Neural cell (in vitro differentiated cells): Measurements from ENCODE around the gene IPO11. TPM values are rescaled to one million over a fixed set of nuclear protein-coding genes. Genes with fewer than 3 reads are reported as not detected.

Experiments used
- H2AFZ ChIP-seq: fragments of 200-600, 300-800 bp; sonication (generic), shearing (Covaris generic); 2 replicates; pipeline ENCODE4 v1.6.0; 2014; ENCODE audit warnings: low read depth, mild to moderate bottlenecking, antibody characterized with exemption, low read length, moderate library complexity
- H3F3A ChIP-seq: fragments of 200-600 bp; shearing (Covaris generic); 2 replicates; pipeline ENCODE4 v1.6.1; 2016; ENCODE audit warnings: mild to moderate bottlenecking, moderate library complexity, mixed read lengths, antibody characterized with exemption, low read length; ENCODE audit not compliant: insufficient read depth, poor library complexity, severe bottlenecking
- H3K27ac ChIP-seq: fragments of 200-600, 300-800 bp; sonication (generic), shearing (Covaris generic); 2 replicates; pipeline ENCODE4 v1.5.1; 2014; ENCODE audit warnings: mild to moderate bottlenecking, low read length, moderate library complexity
- H3K27me3 ChIP-seq: fragments of 300-800, 200-600 bp; sonication (generic), shearing (Covaris generic); 2 replicates; pipeline ENCODE4 v1.6.0; 2014; ENCODE audit warnings: mild to moderate bottlenecking, low read depth, low read length, moderate library complexity; ENCODE audit not compliant: insufficient read depth
- H3K36me3 ChIP-seq: fragments of 300-800, 200-600 bp; sonication (generic), shearing (Covaris generic); 2 replicates; pipeline ENCODE4 v1.5.1; 2014; ENCODE audit warnings: mild to moderate bottlenecking, antibody characterized with exemption, low read length, moderate library complexity; ENCODE audit not compliant: insufficient read depth
- H3K4me2 ChIP-seq: fragments of 300-800, 200-600 bp; sonication (generic), shearing (Covaris generic); 2 replicates; pipeline ENCODE4 v1.6.0; 2014; ENCODE audit warnings: mild to moderate bottlenecking, low read length
- H3K4me3 ChIP-seq: fragments of 300-800, 200-600 bp; sonication (generic), shearing (Covaris generic); 2 replicates; pipeline ENCODE4 v1.5.1; 2014; ENCODE audit warnings: mild to moderate bottlenecking, low read length, moderate library complexity
- H3K79me2 ChIP-seq: fragments of 200-600 bp; shearing (Covaris generic); replicated peaks from 2 replicates; pipeline ENCODE4 v1.6.0; 2014; ENCODE audit warnings: mild to moderate bottlenecking, low read length, moderate library complexity; ENCODE audit not compliant: insufficient read depth
- H3K9ac ChIP-seq: fragments of 300-800, 200-600 bp; sonication (generic), shearing (Covaris generic); 2 replicates; pipeline ENCODE4 v1.6.1; 2016; ENCODE audit warnings: mild to moderate bottlenecking, low read length, mixed read lengths
- H3K9me2 ChIP-seq: fragments of 200-600 bp; shearing (Covaris generic); 2 replicates; pipeline ENCODE4 v1.6.1; 2016; ENCODE audit warnings: mild to moderate bottlenecking, low read length, mixed read lengths; ENCODE audit not compliant: insufficient read depth
- H3K9me3 ChIP-seq: fragments of 200-600, 300-800 bp; sonication (generic), shearing (Covaris generic); 2 replicates; pipeline ENCODE4 v1.6.1; 2016; ENCODE audit warnings: mild to moderate bottlenecking, mixed run types, low read length, moderate library complexity, mixed read lengths
- H4K20me1 ChIP-seq: fragments of 200-600 bp; shearing (Covaris generic); 2 replicates; pipeline ENCODE4 v1.6.1; 2016; ENCODE audit warnings: mild to moderate bottlenecking, mixed run types; ENCODE audit not compliant: insufficient read depth
- EP300 ChIP-seq: fragments of 450-650 bp; conservative IDR thresholded peaks from 2 replicates; pipeline ENCODE4 v1.6.1; 2014; ENCODE audit warnings: antibody characterized with exemption, mild to moderate bottlenecking, moderate library complexity; ENCODE audit not compliant: poor library complexity, severe bottlenecking
- EZH2 ChIP-seq: fragments of 200-600, 300-800 bp; shearing (Covaris generic), sonication (generic); IDR thresholded peaks from 2 replicates; pipeline ENCODE4 v1.6.1; 2014; ENCODE audit warnings: antibody characterized with exemption, low read length, borderline replicate concordance, mild to moderate bottlenecking; ENCODE audit not compliant: insufficient read depth, poor library complexity, severe bottlenecking
- MXI1 ChIP-seq: fragments of 450-650 bp; conservative IDR thresholded peaks from 2 replicates; pipeline ENCODE4 v1.6.1; 2014; ENCODE audit warnings: antibody characterized with exemption, mild to moderate bottlenecking; ENCODE audit not compliant: poor library complexity, severe bottlenecking
- POLR2AphosphoS5 ChIP-seq: IDR thresholded peaks from 2 replicates; pipeline ENCODE4 v1.6.1; 2012
- RAD21 ChIP-seq: fragments of 450-650 bp; conservative IDR thresholded peaks from 2 replicates; pipeline ENCODE4 v1.6.1; 2014; ENCODE audit warnings: antibody characterized with exemption, mild to moderate bottlenecking, moderate library complexity
- SMC3 ChIP-seq: fragments of 450-650 bp; conservative IDR thresholded peaks from 2 replicates; pipeline ENCODE4 v1.6.1; 2014; ENCODE audit warnings: antibody characterized with exemption, mild to moderate bottlenecking, moderate library complexity; ENCODE audit not compliant: poor library complexity
- TAF1 ChIP-seq: IDR thresholded peaks from 2 replicates; pipeline ENCODE4 v1.6.1; 2012; ENCODE audit warnings: low read depth
- polyA plus RNA-seq: library from polyadenylated mRNA; depleted of rRNA; stranded (reverse); fragments of >200 nt; gene quantifications from 2 replicates; pipeline ENCODE4 v1.2.3, GENCODE V29; 2014
- TF ChIP-seq, protein P1 (sequence below): IDR thresholded peaks from 2 replicates; pipeline ENCODE4 v1.6.1; 2012; ENCODE audit warnings: borderline replicate concordance
- TF ChIP-seq, protein P2 (sequence below): fragments of 450-650 bp; IDR thresholded peaks from 2 replicates; pipeline ENCODE4 v1.5.1; 2014; ENCODE audit warnings: antibody characterized with exemption, mild to moderate bottlenecking, moderate library complexity; ENCODE audit not compliant: poor library complexity, severe bottlenecking

IPO11 gene
- polyA plus RNA-seq, 1 donor from 2014 or later: 12.5 TPM

DNA sequence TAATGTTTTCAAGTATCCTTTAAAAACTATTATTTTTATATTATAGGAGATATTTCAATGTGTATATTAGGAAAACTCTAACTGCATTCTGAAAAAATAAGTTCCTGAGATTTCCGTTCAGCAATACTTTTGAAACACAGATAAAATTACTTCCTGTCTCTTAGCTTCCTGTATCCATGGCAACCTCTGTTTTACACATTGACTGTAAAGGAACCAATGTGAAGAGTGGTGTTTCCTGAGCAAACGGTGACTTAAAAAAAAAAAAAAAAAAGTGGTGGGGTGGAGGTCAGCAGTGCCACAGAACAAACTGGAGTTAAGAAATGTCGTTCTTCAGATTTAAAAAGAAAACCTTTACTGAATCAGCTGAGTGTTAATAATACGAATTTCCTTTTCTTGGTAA is 166.0 kb downstream of the IPO11 start, which contains the start of gene LRRC70:
LRRC70 (plus strand) TSS at position 280 of the 400 bp plus-strand sequence. CDS start 620 bp downstream, outside the sequence.
- Histone ChIP-seq H3K9me3 (no peaks in the 10 kb centered on the region), H3K27me3 (no peaks in the 10 kb centered on the region), H3F3A (no peaks in the 10 kb centered on the region), H3K9me2 (no peaks in the 10 kb centered on the region), H3K79me2 (no peaks in the 10 kb centered on the region), H4K20me1 (no peaks in the 10 kb centered on the region), H2AFZ (no peak within 1 kb of the TSS), H3K9ac (no peak within 1 kb of the TSS), H3K4me3 (no peak within 1 kb of the TSS), H3K4me2 (no peak within 1 kb of the TSS), H3K36me3 (no peaks in the 10 kb centered on the region), H3K27ac (no peak within 1 kb of the TSS)
- TF ChIP-seq SMC3 (no peak), EP300 (no peak), POLR2AphosphoS5 (no peak), EZH2 (no peak), RAD21 (no peak), TAF1 (no peak), MXI1 (no peak)
- TF ChIP-seq, protein P1, sequence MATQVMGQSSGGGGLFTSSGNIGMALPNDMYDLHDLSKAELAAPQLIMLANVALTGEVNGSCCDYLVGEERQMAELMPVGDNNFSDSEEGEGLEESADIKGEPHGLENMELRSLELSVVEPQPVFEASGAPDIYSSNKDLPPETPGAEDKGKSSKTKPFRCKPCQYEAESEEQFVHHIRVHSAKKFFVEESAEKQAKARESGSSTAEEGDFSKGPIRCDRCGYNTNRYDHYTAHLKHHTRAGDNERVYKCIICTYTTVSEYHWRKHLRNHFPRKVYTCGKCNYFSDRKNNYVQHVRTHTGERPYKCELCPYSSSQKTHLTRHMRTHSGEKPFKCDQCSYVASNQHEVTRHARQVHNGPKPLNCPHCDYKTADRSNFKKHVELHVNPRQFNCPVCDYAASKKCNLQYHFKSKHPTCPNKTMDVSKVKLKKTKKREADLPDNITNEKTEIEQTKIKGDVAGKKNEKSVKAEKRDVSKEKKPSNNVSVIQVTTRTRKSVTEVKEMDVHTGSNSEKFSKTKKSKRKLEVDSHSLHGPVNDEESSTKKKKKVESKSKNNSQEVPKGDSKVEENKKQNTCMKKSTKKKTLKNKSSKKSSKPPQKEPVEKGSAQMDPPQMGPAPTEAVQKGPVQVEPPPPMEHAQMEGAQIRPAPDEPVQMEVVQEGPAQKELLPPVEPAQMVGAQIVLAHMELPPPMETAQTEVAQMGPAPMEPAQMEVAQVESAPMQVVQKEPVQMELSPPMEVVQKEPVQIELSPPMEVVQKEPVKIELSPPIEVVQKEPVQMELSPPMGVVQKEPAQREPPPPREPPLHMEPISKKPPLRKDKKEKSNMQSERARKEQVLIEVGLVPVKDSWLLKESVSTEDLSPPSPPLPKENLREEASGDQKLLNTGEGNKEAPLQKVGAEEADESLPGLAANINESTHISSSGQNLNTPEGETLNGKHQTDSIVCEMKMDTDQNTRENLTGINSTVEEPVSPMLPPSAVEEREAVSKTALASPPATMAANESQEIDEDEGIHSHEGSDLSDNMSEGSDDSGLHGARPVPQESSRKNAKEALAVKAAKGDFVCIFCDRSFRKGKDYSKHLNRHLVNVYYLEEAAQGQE: no peak
- TF ChIP-seq, protein P2, sequence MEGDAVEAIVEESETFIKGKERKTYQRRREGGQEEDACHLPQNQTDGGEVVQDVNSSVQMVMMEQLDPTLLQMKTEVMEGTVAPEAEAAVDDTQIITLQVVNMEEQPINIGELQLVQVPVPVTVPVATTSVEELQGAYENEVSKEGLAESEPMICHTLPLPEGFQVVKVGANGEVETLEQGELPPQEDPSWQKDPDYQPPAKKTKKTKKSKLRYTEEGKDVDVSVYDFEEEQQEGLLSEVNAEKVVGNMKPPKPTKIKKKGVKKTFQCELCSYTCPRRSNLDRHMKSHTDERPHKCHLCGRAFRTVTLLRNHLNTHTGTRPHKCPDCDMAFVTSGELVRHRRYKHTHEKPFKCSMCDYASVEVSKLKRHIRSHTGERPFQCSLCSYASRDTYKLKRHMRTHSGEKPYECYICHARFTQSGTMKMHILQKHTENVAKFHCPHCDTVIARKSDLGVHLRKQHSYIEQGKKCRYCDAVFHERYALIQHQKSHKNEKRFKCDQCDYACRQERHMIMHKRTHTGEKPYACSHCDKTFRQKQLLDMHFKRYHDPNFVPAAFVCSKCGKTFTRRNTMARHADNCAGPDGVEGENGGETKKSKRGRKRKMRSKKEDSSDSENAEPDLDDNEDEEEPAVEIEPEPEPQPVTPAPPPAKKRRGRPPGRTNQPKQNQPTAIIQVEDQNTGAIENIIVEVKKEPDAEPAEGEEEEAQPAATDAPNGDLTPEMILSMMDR: no peak

DNA sequence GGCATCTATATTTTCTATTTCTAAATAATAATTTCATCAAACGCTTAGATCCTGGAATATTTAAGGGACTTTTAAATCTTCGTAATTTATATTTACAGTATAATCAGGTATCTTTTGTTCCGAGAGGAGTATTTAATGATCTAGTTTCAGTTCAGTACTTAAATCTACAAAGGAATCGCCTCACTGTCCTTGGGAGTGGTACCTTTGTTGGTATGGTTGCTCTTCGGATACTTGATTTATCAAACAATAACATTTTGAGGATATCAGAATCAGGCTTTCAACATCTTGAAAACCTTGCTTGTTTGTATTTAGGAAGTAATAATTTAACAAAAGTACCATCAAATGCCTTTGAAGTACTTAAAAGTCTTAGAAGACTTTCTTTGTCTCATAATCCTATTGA is 167.2 kb downstream of the IPO11 start:
- Histone ChIP-seq H3K4me3 (no peak overlapping the region), H3K36me3 (no peaks in the 10 kb centered on the region), H3K27me3 (no peaks in the 10 kb centered on the region), H3K9me3 (no peaks in the 10 kb centered on the region), H3K9me2 (no peaks in the 10 kb centered on the region), H3K27ac (no peak overlapping the region), H3K9ac (no peak overlapping the region), H3F3A (no peaks in the 10 kb centered on the region), H2AFZ (no peak overlapping the region), H3K79me2 (no peaks in the 10 kb centered on the region), H3K4me2 (no peak overlapping the region), H4K20me1 (no peaks in the 10 kb centered on the region)
- no peak for TF ChIP-seq TAF1
- TF ChIP-seq POLR2AphosphoS5: no peak
- no peak for TF ChIP-seq MXI1
- no peak for TF ChIP-seq EP300
- TF ChIP-seq RAD21: no peak
